Fibroblast of lung (primary cell): ENCODE data around the gene ESRRB. TPM values are rescaled to one million over a fixed set of nuclear protein-coding genes. Genes with fewer than 3 reads are reported as not detected.

Experiments
- DNase-seq, 2 donors: peaks; one replicate each; pipeline versions ENCODE4 v3.0.0 to v3.0.0-alpha.2; 2010; ENCODE audit warnings: low read depth in 2 of 2
- H2AFZ ChIP-seq: 2 replicates; pipeline ENCODE4 v1.5.1; 2012; ENCODE audit warnings: low read length, control low read depth, inconsistent platforms
- H3K27ac ChIP-seq: 2 replicates; pipeline ENCODE4 v1.5.1; 2011; ENCODE audit warnings: low read length, control low read depth; ENCODE audit not compliant: insufficient read depth
- H3K27me3 ChIP-seq: 2 replicates; pipeline ENCODE4 v1.5.1; 2011; ENCODE audit warnings: mild to moderate bottlenecking, low read length; ENCODE audit not compliant: control insufficient read depth, insufficient read depth
- H3K36me3 ChIP-seq: 2 replicates; pipeline ENCODE4 v1.5.1; 2011; ENCODE audit warnings: low read length; ENCODE audit not compliant: control insufficient read depth, insufficient read depth
- H3K4me1 ChIP-seq: 2 replicates; pipeline ENCODE4 v1.5.1; 2011; ENCODE audit warnings: low read length; ENCODE audit not compliant: control insufficient read depth, insufficient read depth; ENCODE audit errors: extremely low read depth
- H3K4me2 ChIP-seq: 2 replicates; pipeline ENCODE4 v1.5.1; 2011; ENCODE audit warnings: low read length, control low read depth; ENCODE audit not compliant: insufficient read depth; ENCODE audit errors: extremely low read depth
- H3K4me3 ChIP-seq, 4 experiments: fragments of 200-600 bp in 1 of 4; sonication (generic) in 1 of 4; replicated peaks in 1 of 4; 2 replicates each; pipeline ENCODE4 v1.5.1; 2011 to 2016; ENCODE audit warnings: low read length in 4 of 4, low read depth in 3 of 4, mild to moderate bottlenecking in 3 of 4, control low read depth in 2 of 4, inconsistent platforms in 1 of 4, mixed read lengths in 1 of 4; ENCODE audit not compliant: insufficient read depth in 1 of 4; ENCODE audit errors: control extremely low read depth in 1 of 4
- H3K79me2 ChIP-seq: 2 replicates; pipeline ENCODE4 v1.5.1; 2012; ENCODE audit warnings: mild to moderate bottlenecking, low read length, inconsistent platforms; ENCODE audit not compliant: control insufficient read depth, insufficient read depth
- H3K9ac ChIP-seq: 2 replicates; pipeline ENCODE4 v1.5.1; 2011; ENCODE audit warnings: mild to moderate bottlenecking, low read length, control low read depth; ENCODE audit not compliant: insufficient read depth
- H3K9me3 ChIP-seq: 2 replicates; pipeline ENCODE4 v1.5.1; 2012; ENCODE audit warnings: low read depth, low read length; ENCODE audit not compliant: control insufficient read depth, insufficient read depth
- H4K20me1 ChIP-seq: 2 replicates; pipeline ENCODE4 v1.5.1; 2011; ENCODE audit warnings: low read length; ENCODE audit not compliant: control insufficient read depth, insufficient read depth; ENCODE audit errors: extremely low read depth
- EZH2 ChIP-seq: IDR thresholded peaks from 2 replicates; pipeline ENCODE4 v1.5.1; 2012; ENCODE audit warnings: low read length, control low read depth, mild to moderate bottlenecking; ENCODE audit errors: missing control alignments
- polyA plus RNA-seq, 2 donors: library from polyadenylated mRNA; depleted of rRNA in 1 of 2; stranded (reverse) in 1 of 2; unstranded in 1 of 2; fragments of >200 nt; gene quantifications; 2 replicates each; pipeline ENCODE4 v1.2.1, GENCODE V29; 2011 to 2012; ENCODE audit warnings: missing spikeins in 1 of 2
- total RNA-seq: library from RNA; depleted of rRNA; stranded (reverse); fragments of >200 nt; gene quantifications from 2 replicates; pipeline ENCODE4 v1.2.1, GENCODE V29; 2014
- TF ChIP-seq, protein P1 (sequence below), 2 donors: IDR thresholded peaks in 1 of 2; conservative IDR thresholded peaks in 1 of 2; 1 replicate in 1 of 2; 2 replicates in 1 of 2; pipeline ENCODE4 v1.5.1; 2011 to 2012; ENCODE audit warnings: low read length in 2 of 2, control low read depth in 1 of 2, inconsistent platforms in 1 of 2, low read depth in 1 of 2, mild to moderate bottlenecking in 1 of 2

The ESRRB gene
- total and polyA plus RNA-seq, 2 donors (not counting 1 experiment from before 2014, with no cell fraction given) = not detected

DNA sequence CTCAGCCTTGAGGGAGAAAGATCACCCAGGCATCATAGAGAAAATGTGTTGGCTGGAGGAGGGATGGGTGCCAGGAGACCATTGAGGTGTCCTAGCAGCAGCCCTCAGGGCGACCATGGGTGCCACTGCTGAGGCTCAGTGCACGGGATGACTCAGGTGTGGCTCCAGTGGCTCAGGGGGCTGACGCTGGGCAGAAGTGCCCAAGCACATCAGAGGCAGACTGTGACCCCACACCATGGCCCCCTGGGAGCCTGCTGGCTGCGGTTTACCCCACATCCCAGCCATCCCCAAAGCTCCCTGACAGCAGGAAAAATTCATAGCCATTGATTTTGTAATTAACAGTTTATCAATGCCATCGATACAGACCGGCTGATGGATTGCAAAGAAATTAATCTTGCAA lies 120.7 kb downstream of the ESRRB start:
- no peak overlapping the region for H3K27ac ChIP-seq

DNA sequence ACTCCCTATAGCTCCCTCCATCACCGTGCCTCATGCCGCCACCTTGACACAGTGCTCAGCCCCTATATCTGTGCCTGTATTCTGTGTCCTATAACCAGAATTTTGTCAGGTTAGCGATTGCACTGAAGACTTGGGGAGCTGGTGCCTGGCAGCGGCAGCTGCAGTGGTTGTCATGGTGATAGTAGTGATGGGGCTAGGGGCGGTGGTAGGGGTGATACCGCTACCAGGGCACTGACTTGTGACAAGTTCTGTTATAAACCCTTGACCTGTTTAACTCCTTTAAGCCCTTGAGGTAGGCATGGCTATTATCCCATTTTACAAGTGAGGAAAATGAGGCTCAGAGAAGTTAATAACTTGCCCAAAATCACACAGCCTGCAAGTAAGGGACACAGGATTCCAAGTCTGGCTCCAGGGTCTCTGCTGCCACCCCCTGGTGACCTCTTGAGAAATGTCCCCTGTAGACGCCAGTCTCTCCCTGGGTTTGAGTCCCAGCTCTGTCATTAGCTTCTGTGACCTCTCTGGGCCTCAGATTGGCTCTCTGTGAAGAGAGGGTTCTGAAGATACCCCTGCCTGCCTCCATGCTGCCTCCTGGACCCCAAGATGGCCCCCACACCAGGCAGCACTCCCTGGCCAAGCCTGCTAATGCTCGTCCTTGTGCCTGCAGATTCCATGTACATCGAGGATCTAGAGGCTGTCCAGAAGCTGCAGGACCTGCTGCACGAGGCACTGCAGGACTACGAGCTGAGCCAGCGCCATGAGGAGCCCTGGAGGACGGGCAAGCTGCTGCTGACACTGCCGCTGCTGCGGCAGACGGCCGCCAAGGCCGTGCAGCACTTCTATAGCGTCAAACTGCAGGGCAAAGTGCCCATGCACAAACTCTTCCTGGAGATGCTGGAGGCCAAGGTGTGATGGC lies 121.9 kb downstream of the ESRRB start:
- H3K27me3 ChIP-seq = no peaks in the 10 kb centered on the region
- no peaks in the 10 kb centered on the region for H3K36me3 ChIP-seq
- no peak overlapping the region for H2AFZ ChIP-seq
- H3K9me3 ChIP-seq = no peaks in the 10 kb centered on the region
- H3K9ac ChIP-seq = no peak overlapping the region
- H3K4me2 ChIP-seq = no peak overlapping the region
- H4K20me1 ChIP-seq = no peaks in the 10 kb centered on the region
- H3K4me3 ChIP-seq = no peak overlapping the region
- no peaks in the 10 kb centered on the region for H3K4me1 ChIP-seq
- DNase-seq = no peak
- H3K27ac ChIP-seq = no peak overlapping the region
- no peaks in the 10 kb centered on the region for H3K79me2 ChIP-seq
- no peak for TF ChIP-seq EZH2
- TF ChIP-seq, protein P1, sequence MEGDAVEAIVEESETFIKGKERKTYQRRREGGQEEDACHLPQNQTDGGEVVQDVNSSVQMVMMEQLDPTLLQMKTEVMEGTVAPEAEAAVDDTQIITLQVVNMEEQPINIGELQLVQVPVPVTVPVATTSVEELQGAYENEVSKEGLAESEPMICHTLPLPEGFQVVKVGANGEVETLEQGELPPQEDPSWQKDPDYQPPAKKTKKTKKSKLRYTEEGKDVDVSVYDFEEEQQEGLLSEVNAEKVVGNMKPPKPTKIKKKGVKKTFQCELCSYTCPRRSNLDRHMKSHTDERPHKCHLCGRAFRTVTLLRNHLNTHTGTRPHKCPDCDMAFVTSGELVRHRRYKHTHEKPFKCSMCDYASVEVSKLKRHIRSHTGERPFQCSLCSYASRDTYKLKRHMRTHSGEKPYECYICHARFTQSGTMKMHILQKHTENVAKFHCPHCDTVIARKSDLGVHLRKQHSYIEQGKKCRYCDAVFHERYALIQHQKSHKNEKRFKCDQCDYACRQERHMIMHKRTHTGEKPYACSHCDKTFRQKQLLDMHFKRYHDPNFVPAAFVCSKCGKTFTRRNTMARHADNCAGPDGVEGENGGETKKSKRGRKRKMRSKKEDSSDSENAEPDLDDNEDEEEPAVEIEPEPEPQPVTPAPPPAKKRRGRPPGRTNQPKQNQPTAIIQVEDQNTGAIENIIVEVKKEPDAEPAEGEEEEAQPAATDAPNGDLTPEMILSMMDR (conservative IDR thresholded peaks at IDR 0.05 in 1 of 2, IDR thresholded peaks at IDR 0.05 in 1 of 2; ENCODE audit: low read depth in 1 of 2, low read length in 2 of 2) = no peak

More for the DNA sequence above, 120.7 kb downstream of the ESRRB start:
- Histone ChIP-seq H3K9me3 (no peaks in the 10 kb centered on the region), H2AFZ (no peak overlapping the region), H3K36me3 (no peaks in the 10 kb centered on the region), H3K9ac (no peak overlapping the region), H3K4me2 (no peak overlapping the region), H3K79me2 (no peaks in the 10 kb centered on the region), H3K4me1 (no peaks in the 10 kb centered on the region), H4K20me1 (no peaks in the 10 kb centered on the region), H3K27me3 (no peaks in the 10 kb centered on the region), H3K4me3 (no peak overlapping the region)
- DNase-seq = no peak
- TF ChIP-seq, protein P1 (conservative IDR thresholded peaks at IDR 0.05 in 1 of 2, IDR thresholded peaks at IDR 0.05 in 1 of 2; ENCODE audit: low read depth in 1 of 2, low read length in 2 of 2) = no peak
- no peak for TF ChIP-seq EZH2

DNA sequence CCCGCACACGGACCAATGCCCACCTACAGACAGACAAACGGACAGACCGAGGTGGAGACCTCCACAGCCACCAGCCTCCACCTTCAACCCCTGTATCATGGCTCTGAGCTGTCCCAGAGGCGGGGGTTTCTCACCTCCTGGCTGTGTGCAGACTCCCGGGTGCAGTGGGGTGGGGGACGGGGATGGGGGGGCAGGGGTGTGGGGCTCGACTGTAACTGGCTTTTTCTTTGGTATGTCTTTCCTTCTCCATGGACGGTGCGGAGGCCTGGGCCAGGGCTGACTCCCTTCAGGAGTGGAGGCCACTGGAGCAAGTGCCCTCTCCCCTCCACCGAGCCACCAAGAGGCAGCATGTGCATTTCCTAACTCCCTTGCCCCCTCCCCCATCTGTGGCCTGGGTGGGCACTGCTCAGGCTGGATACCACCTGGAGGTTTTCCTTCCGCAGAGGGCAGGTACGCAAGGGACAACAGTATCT lies 122.6 kb downstream of the ESRRB start:
- no peaks in the 10 kb centered on the region for H3K9me3 ChIP-seq
- no peaks in the 10 kb centered on the region for H4K20me1 ChIP-seq
- H3K4me3 ChIP-seq = no peak overlapping the region
- no peaks in the 10 kb centered on the region for H3K27me3 ChIP-seq
- no peaks in the 10 kb centered on the region for H3K4me1 ChIP-seq
- no peak overlapping the region for H3K9ac ChIP-seq
- no peaks in the 10 kb centered on the region for H3K79me2 ChIP-seq
- no peaks in the 10 kb centered on the region for H3K36me3 ChIP-seq
- no peak for DNase-seq
- H2AFZ ChIP-seq = no peak overlapping the region
- H3K27ac ChIP-seq = no peak overlapping the region
- no peak for TF ChIP-seq EZH2
- TF ChIP-seq, protein P1 (conservative IDR thresholded peaks at IDR 0.05 in 1 of 2, IDR thresholded peaks at IDR 0.05 in 1 of 2; ENCODE audit: low read depth in 1 of 2, low read length in 2 of 2) = no peak
- H3K4me2 ChIP-seq = no peak overlapping the region
